ENCODE measurements around the gene TRPM3.

GRCh38 chr9:70936536-70936935 is 184.9 kb downstream of the TRPM3 start:
- TF ChIP-seq EP300 (IDR thresholded peaks at IDR 0.05) (no peak), CTCF (IDR thresholded peaks at IDR 0.05) (no peak), POLR2A (IDR thresholded peaks at IDR 0.05) (no peak)
